Retina (tissue), 1 donor: Measurements from ENCODE around the gene FCN1.

Source experiments
- DNase-seq: peaks from one replicate; pipeline ENCODE4 v3.0.0-alpha.2; 2016

FCN1 gene

GRCh38 chr9:134950386-134951210, 32.9 kb upstream of the FCN1 start:
- no peak for DNase-seq

- no peak for DNase-seq
These were observed 32.1 kb upstream of the FCN1 start for GRCh38 chr9:134949681-134950385.

GRCh38 chr9:134948149-134948548, 30.4 kb upstream of the FCN1 start:
- no peak for DNase-seq

- peak; percentile 68 for DNase-seq
These were observed 29.7 kb upstream of the FCN1 start for GRCh38 chr9:134947265-134947955.

- no peak for DNase-seq
These were observed 29.0 kb upstream of the FCN1 start for GRCh38 chr9:134946663-134947062.

GRCh38 chr9:134945509-134946275, 28.0 kb upstream of the FCN1 start:
- DNase-seq = no peak

- no peak for DNase-seq
These were observed 27.2 kb upstream of the FCN1 start for GRCh38 chr9:134944916-134945315.

GRCh38 chr9:134944351-134944802, 26.7 kb upstream of the FCN1 start:
- DNase-seq = peak; percentile 89

- peak; percentile 27 for DNase-seq
These were observed 26.1 kb upstream of the FCN1 start for GRCh38 chr9:134943836-134944235.

- DNase-seq = no peak
These were observed 25.7 kb upstream of the FCN1 start for GRCh38 chr9:134943411-134943810.

- no peak for DNase-seq
These were observed 25.1 kb upstream of the FCN1 start for GRCh38 chr9:134942788-134943184.

- DNase-seq = no peak
These were observed 24.5 kb upstream of the FCN1 start for GRCh38 chr9:134942011-134942787.

- no peak for DNase-seq
These were observed 22.8 kb upstream of the FCN1 start for GRCh38 chr9:134940236-134941208.

- no peak for DNase-seq
These were observed 22.1 kb upstream of the FCN1 start for GRCh38 chr9:134939836-134940235.

- DNase-seq = no peak
These were observed 21.5 kb upstream of the FCN1 start for GRCh38 chr9:134939080-134939733.

- DNase-seq = no peak
These were observed 20.8 kb upstream of the FCN1 start for GRCh38 chr9:134938346-134939079.

GRCh38 chr9:134937566-134938345, 20.0 kb upstream of the FCN1 start:
- DNase-seq = no peak

GRCh38 chr9:134937164-134937555, 19.4 kb upstream of the FCN1 start:
- DNase-seq = no peak
